ENCODE measurements around the gene MRPL21.

The MRPL21 gene

DNA sequence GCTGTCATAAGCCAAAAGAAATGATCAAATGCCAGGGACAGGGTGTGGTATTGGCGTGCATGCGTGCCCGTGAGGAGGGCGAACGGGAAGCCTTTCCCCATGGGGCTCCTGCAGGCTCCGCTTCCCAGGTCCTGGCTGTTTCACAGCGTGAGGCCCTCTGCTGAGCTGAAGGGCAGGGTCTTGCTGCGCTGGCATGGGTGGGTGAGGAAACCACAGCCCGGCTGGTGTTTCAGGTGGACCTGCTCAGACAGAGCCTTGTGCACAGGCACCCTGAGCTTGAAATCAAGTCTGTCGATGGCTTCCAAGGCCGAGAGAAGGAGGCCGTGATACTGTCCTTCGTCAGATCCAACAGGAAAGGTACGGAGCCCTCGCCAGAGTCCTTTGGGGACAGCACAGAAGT, 31.4 kb upstream of the MRPL21 start:
- no peak for DNase-seq (ENCODE audit: low read depth in 2 of 2, low spot score in 1 of 2)

GRCh38 chr11:68934666-68935065, 31.0 kb upstream of the MRPL21 start:
- no peak for DNase-seq (ENCODE audit: low read depth in 2 of 2, low spot score in 1 of 2)

DNA sequence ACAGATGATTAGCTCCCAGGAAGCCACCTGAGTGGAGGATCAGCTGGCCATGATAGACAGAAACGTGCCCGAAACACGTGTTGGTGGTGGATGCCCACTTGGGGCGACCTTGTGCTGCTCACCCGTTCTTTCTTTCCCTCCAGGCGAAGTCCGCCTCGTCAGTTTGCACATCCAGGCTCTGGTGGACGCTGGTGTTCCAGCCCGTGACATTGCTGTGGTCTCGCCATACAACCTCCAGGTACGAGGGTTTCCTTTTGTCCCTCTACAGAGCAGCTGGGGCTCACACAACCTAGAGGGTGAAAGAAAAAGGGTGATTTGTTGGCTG, 30.7 kb upstream of the MRPL21 start:
- DNase-seq (ENCODE audit: low read depth in 2 of 2, low spot score in 1 of 2), result no peak

- no peak for DNase-seq (ENCODE audit: low read depth in 2 of 2, low spot score in 1 of 2)
Observed at GRCh38 chr11:68933605-68934320, 30.1 kb upstream of the MRPL21 start.

DNA sequence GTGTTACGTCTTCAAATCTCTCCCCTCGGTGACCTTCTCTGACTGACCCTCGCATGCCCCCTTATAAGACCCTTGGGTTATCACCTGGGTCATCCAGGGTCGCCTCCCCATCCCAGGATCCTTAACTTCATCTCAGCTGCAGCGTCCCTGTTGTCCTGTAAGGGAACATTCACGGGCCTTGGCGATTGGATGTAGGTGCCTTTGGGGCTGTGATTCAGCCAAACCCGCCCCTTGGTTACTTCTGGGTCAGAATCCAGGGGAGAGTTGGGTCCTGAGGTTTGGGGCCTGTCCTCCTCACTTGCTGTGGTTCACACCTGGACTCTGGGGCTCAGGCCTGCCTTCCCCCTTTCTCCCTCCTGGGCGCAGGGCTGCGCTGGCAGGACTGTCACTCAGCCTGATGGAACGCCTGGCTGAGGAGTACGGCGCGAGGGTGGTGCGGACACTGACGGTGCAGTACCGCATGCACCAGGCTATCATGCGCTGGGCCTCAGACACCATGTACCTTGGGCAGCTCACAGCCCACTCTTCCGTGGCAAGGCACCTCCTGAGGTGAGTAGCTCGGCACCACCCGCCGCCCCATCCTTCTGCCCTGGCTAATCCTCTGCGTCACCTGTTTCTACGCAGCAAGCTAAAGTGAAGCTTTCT, 29.4 kb upstream of the MRPL21 start:
- no peak for DNase-seq (ENCODE audit: low read depth in 2 of 2, low spot score in 1 of 2)

GRCh38 chr11:68932358-68932757, 28.7 kb upstream of the MRPL21 start:
- DNase-seq (ENCODE audit: low read depth in 2 of 2, low spot score in 1 of 2), result no peak

- DNase-seq (ENCODE audit: low read depth in 2 of 2, low spot score in 1 of 2), result no peak
Observed at GRCh38 chr11:68931911-68932310, 28.3 kb upstream of the MRPL21 start.

- DNase-seq (ENCODE audit: low read depth in 2 of 2, low spot score in 1 of 2), result no peak
Observed at GRCh38 chr11:68930991-68931855, 27.6 kb upstream of the MRPL21 start.

DNA sequence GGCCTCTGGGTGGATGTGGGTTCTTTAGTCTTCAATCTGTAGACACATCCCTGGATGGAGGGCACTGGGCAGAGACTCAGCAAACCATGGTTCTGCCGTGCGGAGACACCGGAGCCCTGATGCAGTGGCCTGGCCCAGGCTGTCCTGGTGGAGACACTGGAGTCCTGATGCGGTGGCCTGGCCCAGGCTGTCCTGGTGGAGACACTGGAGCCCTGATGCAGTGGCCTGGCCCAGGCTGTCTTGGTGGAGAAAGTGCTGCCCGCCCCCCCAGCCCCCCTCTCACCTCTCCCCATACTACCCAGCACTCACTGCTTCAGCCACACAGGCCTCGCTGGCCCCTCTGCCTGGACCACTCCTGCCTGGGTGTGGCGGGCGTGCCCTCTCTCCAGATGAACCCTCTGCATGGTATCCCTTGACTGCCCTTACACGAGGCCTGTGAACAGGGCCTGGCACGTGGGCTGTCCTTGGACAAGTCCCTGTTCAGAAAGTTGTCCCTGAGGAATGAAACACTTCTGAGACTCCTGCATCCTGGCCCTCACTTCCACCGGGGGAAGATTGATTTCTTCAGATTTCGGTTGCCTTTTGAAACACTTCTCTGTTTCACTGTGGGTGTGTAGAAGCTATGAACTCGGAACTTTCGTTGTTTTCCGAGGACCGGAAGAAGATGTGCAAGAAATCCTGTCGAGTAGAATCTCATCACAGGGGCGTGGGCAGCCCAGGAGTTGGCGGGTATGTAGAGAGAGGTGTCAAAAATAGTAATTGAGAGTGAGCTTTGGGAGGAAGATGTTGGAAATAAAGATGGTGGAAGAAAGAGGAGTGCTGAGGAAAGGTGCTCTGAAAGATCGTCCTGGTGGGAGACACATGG, 26.3 kb upstream of the MRPL21 start:
- DNase-seq (ENCODE audit: low read depth in 2 of 2, low spot score in 1 of 2), result no peak

GRCh38 chr11:68929135-68929534, 25.5 kb upstream of the MRPL21 start:
- DNase-seq (ENCODE audit: low read depth in 2 of 2, low spot score in 1 of 2), result no peak

- DNase-seq (ENCODE audit: low read depth in 2 of 2, low spot score in 1 of 2), result no peak
Observed at GRCh38 chr11:68928136-68928880, 24.7 kb upstream of the MRPL21 start.

GRCh38 chr11:68927280-68928135, 23.9 kb upstream of the MRPL21 start:
- no peak for DNase-seq (ENCODE audit: low read depth in 2 of 2, low spot score in 1 of 2)

- no peak for DNase-seq (ENCODE audit: low read depth in 2 of 2, low spot score in 1 of 2)
Observed at GRCh38 chr11:68925611-68926010, 22.0 kb upstream of the MRPL21 start.

- no peak for DNase-seq (ENCODE audit: low read depth in 2 of 2, low spot score in 1 of 2)
Observed at GRCh38 chr11:68924073-68924925, 20.7 kb upstream of the MRPL21 start.

DNA sequence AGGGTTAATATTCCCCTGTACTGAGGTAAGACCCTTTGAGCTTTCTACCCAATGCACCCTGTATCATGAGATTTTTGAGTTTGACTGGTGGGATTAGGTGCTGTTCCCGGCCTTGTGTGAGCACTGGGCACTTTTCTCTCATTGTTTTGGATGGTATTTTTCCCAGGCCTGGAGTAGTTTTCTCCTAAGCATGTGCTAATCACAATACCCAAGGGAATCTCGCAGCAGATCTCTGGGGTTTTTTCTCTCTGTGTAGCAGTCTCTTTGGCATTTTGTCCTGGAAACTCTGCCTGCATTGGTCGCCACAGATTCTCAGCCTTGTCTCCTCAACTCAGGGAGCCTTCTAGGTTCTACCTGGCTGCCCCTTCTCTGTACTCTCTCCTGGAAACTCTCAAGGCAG, 20.0 kb upstream of the MRPL21 start:
- DNase-seq (ENCODE audit: low read depth in 2 of 2, low spot score in 1 of 2), result no peak

- no peak for DNase-seq (ENCODE audit: low read depth in 2 of 2, low spot score in 1 of 2)
Observed at GRCh38 chr11:68916439-68916838, 12.8 kb upstream of the MRPL21 start.

DNA sequence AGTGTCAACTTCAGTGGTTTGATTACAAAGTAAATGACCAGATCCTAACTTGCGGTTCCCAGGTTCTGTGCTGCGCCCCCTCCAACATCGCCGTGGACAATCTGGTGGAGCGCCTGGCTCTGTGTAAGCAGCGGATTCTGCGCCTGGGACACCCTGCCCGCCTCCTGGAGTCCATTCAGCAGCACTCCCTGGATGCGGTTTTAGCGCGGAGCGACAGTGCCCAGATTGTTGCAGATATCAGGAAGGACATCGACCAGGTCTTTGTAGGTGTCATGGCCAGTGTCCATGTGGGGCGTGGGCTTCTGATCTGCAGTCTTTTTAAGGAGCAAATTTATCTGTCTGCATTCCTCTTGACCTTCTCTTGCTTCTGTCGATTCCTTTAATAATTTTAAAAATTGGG, 11.1 kb upstream of the MRPL21 start:
- no peak for DNase-seq (ENCODE audit: low read depth in 2 of 2, low spot score in 1 of 2)

GRCh38 chr11:68913188-68913587, 9.6 kb upstream of the MRPL21 start:
- no peak for DNase-seq (ENCODE audit: low read depth in 2 of 2, low spot score in 1 of 2)

- no peak for DNase-seq (ENCODE audit: low read depth in 2 of 2, low spot score in 1 of 2)
Observed at GRCh38 chr11:68912254-68912653, 8.6 kb upstream of the MRPL21 start.

Data from stimulated activated CD8-positive, alpha-beta memory T cell treated with anti-CD3 and anti-CD28 coated beads, Interleukin-4, amount 100 ng/mL, for 4 hours (primary cell).